A673 (cell line): ENCODE results near the gene RPL15. TPM values are rescaled to one million over a fixed set of nuclear protein-coding genes. Genes with fewer than 3 reads are reported as not detected.
"Not testable (repeated sequence)": the region's sequence is repeated elsewhere in the genome, so short reads cannot be mapped to it uniquely, and the experiment has no call there.

ENCODE experiments used
- BruUV-seq: library from RNA; stranded (reverse); fragments of 400-500 nt; replicated peaks from 2 replicates; lab custom pipeline; 2021; lab: Mats Ljungman, UMichigan
- CTCF ChIA-PET: fragments of 300-600 bp; sonication (Branson Sonifier 250); formaldehyde crosslinking; loops from one replicate; lab custom pipeline; 2022; ENCODE audit warnings: antibody characterized with exemption; lab: Charles Lee
- POLR2A ChIA-PET: fragments of 300-600 bp; sonication (Branson Sonifier 250); formaldehyde crosslinking; loops from one replicate; lab custom pipeline; 2022; ENCODE audit warnings: antibody characterized with exemption; ENCODE audit not compliant: low non-redundant PET; lab: Charles Lee
- DNase-seq: peaks from one replicate; pipeline ENCODE4 v3.0.0-alpha.2; 2015; ENCODE audit warnings: low spot score
- H3K27ac ChIP-seq: fragments of 200-600 bp; sonication (generic); 2 replicates; pipeline ENCODE4 v1.5.1; 2016; ENCODE audit warnings: mixed run types, low read depth, mild to moderate bottlenecking, mixed read lengths, antibody characterized with exemption, low read length; ENCODE audit not compliant: poor library complexity, severe bottlenecking
- H3K27me3 ChIP-seq: fragments of 200-600 bp; sonication (generic); replicated peaks from 2 replicates; pipeline ENCODE4 v1.6.1; 2017; ENCODE audit warnings: mixed run types, low read depth, mild to moderate bottlenecking, mixed read lengths, antibody characterized with exemption, low read length; ENCODE audit not compliant: insufficient read depth, poor library complexity
- H3K36me3 ChIP-seq: fragments of 200-600 bp; sonication (generic); 2 replicates; pipeline ENCODE4 v1.6.1; 2016; ENCODE audit warnings: mixed run types, mild to moderate bottlenecking, mixed read lengths, antibody characterized with exemption, low read length; ENCODE audit not compliant: insufficient read depth, poor library complexity, severe bottlenecking
- H3K4me1 ChIP-seq: fragments of 200-600 bp; sonication (generic); 2 replicates; pipeline ENCODE4 v1.6.1; 2017; ENCODE audit warnings: mixed run types, mild to moderate bottlenecking, mixed read lengths, antibody characterized with exemption, low read length; ENCODE audit not compliant: insufficient read depth, poor library complexity, severe bottlenecking
- H3K4me3 ChIP-seq: fragments of 200-600 bp; sonication (generic); 2 replicates; pipeline ENCODE4 v1.5.1; 2016; ENCODE audit warnings: low read depth, mixed run types, mild to moderate bottlenecking, mixed read lengths, low read length; ENCODE audit not compliant: poor library complexity, severe bottlenecking
- H3K9me3 ChIP-seq: fragments of 200-600 bp; sonication (generic); 2 replicates; pipeline ENCODE4 v1.6.1; 2016; ENCODE audit warnings: mixed run types, low read depth, mild to moderate bottlenecking, mixed read lengths, antibody characterized with exemption, low read length; ENCODE audit not compliant: poor library complexity, severe bottlenecking
- EZH2 ChIP-seq: fragments of 200-600 bp; sonication (generic); IDR thresholded peaks from 2 replicates; pipeline ENCODE4 v1.6.1; 2017; ENCODE audit warnings: borderline replicate concordance, low read depth, mild to moderate bottlenecking, mixed read lengths, antibody characterized with exemption, low read length; ENCODE audit not compliant: poor library complexity, severe bottlenecking
- intact Hi-C: fragments of 100-400 bp; cut with micrococcal nuclease; formaldehyde crosslinking; loops from one replicate; pipeline ENCODE4 v1.10.0; 2022; ENCODE audit not compliant: unreplicated experiment
- total RNA-seq: library from RNA; stranded (reverse); gene quantifications from 2 replicates; pipeline ENCODE4 v1.2.3, GENCODE V29; 2021
- TF ChIP-seq, protein P1 (sequence below): fragments of 300-800, 200-600 bp; sonication (generic); conservative IDR thresholded peaks from 2 replicates; pipeline ENCODE4 v1.5.1; 2017; ENCODE audit warnings: low read depth, mild to moderate bottlenecking, antibody characterized with exemption, low read length, moderate library complexity, mixed read lengths

The RPL15 gene
- total RNA-seq, 1 experiment from 2014 or later = 1,939 TPM

DNA sequence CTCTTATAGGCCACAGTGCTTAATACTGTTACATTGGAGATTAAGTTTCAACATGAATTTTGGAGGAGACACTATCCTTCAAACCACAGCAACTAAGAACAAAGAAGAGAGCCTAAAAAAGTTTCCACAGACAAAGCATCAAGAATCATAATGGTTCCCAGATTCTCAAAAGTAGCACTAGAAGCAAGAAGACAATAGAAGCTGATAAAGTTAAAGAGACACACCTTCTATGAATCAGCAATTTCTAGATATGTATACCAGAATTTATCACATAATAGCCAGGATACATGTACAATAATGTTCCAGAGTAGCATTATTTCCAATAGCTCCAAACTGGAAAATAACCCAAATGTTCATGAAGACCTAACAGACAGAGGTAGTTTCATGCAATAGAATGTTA, 12.4 kb upstream of the RPL15 start:
- Histone ChIP-seq H3K9me3 (no peaks in the 10 kb centered on the region), H3K4me3 (no peak overlapping the region), H3K27me3 (no peaks in the 10 kb centered on the region), H3K36me3 (peaks cover 37% of the 10 kb centered on the region), H3K27ac (no peak overlapping the region), H3K4me1 (peaks cover 15% of the 10 kb centered on the region)
- ChIA-PET CTCF (no interaction called here), POLR2A (no interaction called here)
- intact Hi-C loops = no loop called here
- BruUV-seq = no TSS peak
- TF ChIP-seq, protein P1, sequence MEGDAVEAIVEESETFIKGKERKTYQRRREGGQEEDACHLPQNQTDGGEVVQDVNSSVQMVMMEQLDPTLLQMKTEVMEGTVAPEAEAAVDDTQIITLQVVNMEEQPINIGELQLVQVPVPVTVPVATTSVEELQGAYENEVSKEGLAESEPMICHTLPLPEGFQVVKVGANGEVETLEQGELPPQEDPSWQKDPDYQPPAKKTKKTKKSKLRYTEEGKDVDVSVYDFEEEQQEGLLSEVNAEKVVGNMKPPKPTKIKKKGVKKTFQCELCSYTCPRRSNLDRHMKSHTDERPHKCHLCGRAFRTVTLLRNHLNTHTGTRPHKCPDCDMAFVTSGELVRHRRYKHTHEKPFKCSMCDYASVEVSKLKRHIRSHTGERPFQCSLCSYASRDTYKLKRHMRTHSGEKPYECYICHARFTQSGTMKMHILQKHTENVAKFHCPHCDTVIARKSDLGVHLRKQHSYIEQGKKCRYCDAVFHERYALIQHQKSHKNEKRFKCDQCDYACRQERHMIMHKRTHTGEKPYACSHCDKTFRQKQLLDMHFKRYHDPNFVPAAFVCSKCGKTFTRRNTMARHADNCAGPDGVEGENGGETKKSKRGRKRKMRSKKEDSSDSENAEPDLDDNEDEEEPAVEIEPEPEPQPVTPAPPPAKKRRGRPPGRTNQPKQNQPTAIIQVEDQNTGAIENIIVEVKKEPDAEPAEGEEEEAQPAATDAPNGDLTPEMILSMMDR = no peak
- no peak for TF ChIP-seq EZH2
- DNase-seq = no peak

DNA sequence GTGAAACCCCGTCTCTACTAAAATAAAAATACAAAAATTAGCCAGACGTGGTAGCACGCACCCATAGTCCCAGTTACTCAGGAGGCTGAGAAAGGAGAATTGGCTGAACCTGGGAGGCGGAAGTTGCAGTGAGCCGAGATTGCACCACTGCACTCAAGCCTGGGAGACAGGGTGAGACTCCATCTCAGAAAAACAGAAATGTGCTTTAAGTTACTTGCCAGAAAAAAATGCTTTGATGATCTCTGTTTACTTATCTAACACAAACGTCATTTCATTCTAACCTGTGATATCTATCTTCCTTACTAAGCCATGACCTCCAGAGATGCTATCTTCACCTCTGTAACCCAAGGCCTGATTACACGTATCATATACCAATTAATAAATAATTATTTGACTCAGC, 7.6 kb upstream of the RPL15 start:
- intact Hi-C loops = no loop called here
- Histone ChIP-seq H3K27me3 (no peaks in the 10 kb centered on the region), H3K27ac (no peak overlapping the region), H3K36me3 (peaks cover 25% of the 10 kb centered on the region), H3K4me3 (no peak overlapping the region), H3K4me1 (peaks cover 4% of the 10 kb centered on the region), H3K9me3 (no peaks in the 10 kb centered on the region)
- DNase-seq = no peak
- TF ChIP-seq EZH2 = no peak
- TF ChIP-seq, protein P1 = no peak
- POLR2A ChIA-PET = no interaction called here
- no TSS peak for BruUV-seq
- CTCF ChIA-PET = interaction anchor here (0.7 kb wide), 1 partner anchor 407 kb away, joined by 3 read pairs; no protein-coding TSS in a partner anchor

DNA sequence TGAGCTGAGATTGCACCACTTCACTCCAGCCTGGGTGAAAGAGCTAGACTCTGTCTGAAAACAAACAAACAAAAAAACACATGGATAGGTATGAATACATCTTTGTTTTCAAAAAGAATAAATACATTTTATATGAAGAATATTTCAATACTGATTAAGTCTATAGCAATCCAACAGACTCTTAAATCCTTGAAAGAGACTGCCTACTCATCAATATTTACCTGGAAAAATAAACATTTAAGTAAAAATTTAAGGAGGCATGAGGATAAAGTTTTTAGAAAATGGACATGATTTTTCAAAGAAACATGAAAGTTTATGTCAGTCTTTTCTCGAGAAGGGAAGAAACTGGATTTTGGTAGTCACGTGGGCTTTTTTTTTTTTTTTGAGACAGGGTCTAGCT, 5.5 kb upstream of the RPL15 start:
- intact Hi-C loops = loop anchor here (10.0 kb wide), 1 partner anchor 323 kb away; no protein-coding TSS in a partner anchor
- no TSS peak for BruUV-seq
- H3K27me3 ChIP-seq = no peaks in the 10 kb centered on the region
- no peak overlapping the region for H3K27ac ChIP-seq
- peaks cover 4% of the 10 kb centered on the region for H3K4me1 ChIP-seq
- peaks cover 25% of the 10 kb centered on the region for H3K36me3 ChIP-seq
- H3K4me3 ChIP-seq = no peak overlapping the region
- TF ChIP-seq, protein P1 = no peak
- no peak for TF ChIP-seq EZH2
- CTCF ChIA-PET = no interaction called here
- no peak for DNase-seq
- no peaks in the 10 kb centered on the region for H3K9me3 ChIP-seq
- POLR2A ChIA-PET = no interaction called here

DNA sequence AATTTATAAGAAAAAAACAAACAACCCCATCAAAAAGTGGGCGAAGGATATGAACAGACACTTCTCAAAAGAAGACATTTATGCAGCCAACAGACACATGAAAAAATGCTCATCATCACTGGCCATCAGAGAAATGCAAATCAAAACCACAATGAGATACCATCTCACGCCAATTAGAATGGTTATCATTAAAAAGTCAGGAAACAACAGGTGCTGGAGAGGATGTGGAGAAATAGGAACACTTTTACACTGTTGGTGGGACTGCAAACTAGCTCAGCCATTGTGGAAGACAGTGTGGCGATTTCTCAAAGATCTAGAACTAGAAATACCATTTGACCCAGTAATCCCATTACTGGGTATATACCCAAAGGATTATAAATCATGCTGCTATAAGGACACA, 4.6 kb upstream of the RPL15 start:
- BruUV-seq, POLR2A ChIA-PET, H3K4me3 ChIP-seq, DNase-seq, H3K27ac ChIP-seq, CTCF ChIA-PET, H3K4me1 ChIP-seq, H3K9me3 ChIP-seq, H3K27me3 ChIP-seq: not testable (repeated sequence)
- intact Hi-C loops = loop anchor here (10.0 kb wide), 1 partner anchor 322 kb away; no protein-coding TSS in a partner anchor
- peaks cover 23% of the 10 kb centered on the region for H3K36me3 ChIP-seq
